ENCODE results near the gene ZBTB46. TPM values are rescaled to one million over a fixed set of nuclear protein-coding genes. Genes with fewer than 3 reads are reported as not detected.

ZBTB46 gene
- total and polyA plus RNA-seq, 10 of the 15 experiments (the other 5 are each of a cell fraction or from before 2014, with no cell fraction given), result 0.15 to 0.92 (median 0.34) TPM

- in situ Hi-C loops (cut with MboI), result no loop called here
- POLR2A ChIA-PET, result interaction anchor here (0.5 kb wide), 1 partner anchor 21 kb away, joined by 3 read pairs; no protein-coding TSS in a partner anchor
- Histone ChIP-seq H3K36me3 (ENCODE audit: control insufficient read depth in 2 of 2, insufficient read depth in 2 of 2, low read length in 1 of 2) (no peaks in the 10 kb centered on the region), H3K9me3 (replicated peaks; ENCODE audit: control insufficient read depth, insufficient read depth, low read length) (peaks cover 7% of the 10 kb centered on the region; the same call in 1 of the 3 replicates), H3K4me2 (ENCODE audit: control insufficient read depth, insufficient read depth) (no peak overlapping the region), H3K27me3 (replicated peaks in 1 of 2; ENCODE audit: control insufficient read depth in 2 of 2, insufficient read depth in 2 of 2, low read length in 1 of 2) (no peaks in the 10 kb centered on the region), H3K4me1 (ENCODE audit: control insufficient read depth, insufficient read depth, low read length) (peaks cover 8% of the 10 kb centered on the region), H3K4me3 (no peak overlapping the region), H3K79me2 (ENCODE audit: control insufficient read depth, insufficient read depth, low read length) (no peaks in the 10 kb centered on the region), H3K9ac (ENCODE audit: control insufficient read depth, insufficient read depth, low read length) (no peak overlapping the region), H3K27ac (ENCODE audit: control insufficient read depth, insufficient read depth) (no peak overlapping the region), H2AFZ (ENCODE audit: control insufficient read depth, low read depth, low read length) (no peak overlapping the region), H4K20me1 (ENCODE audit: control insufficient read depth, insufficient read depth) (no peaks in the 10 kb centered on the region)
- FAIRE-seq (no peak), DNase-seq (ENCODE audit: low read depth, low spot score) (no peak), ATAC-seq (no peak)
- BruUV-seq (replicated peaks), result no TSS peak
- TF ChIP-seq SIX5 (IDR thresholded peaks at IDR 0.05; ENCODE audit: low read depth, low read length, severe bottlenecking), result no peak
- TF ChIP-seq, protein P1, sequence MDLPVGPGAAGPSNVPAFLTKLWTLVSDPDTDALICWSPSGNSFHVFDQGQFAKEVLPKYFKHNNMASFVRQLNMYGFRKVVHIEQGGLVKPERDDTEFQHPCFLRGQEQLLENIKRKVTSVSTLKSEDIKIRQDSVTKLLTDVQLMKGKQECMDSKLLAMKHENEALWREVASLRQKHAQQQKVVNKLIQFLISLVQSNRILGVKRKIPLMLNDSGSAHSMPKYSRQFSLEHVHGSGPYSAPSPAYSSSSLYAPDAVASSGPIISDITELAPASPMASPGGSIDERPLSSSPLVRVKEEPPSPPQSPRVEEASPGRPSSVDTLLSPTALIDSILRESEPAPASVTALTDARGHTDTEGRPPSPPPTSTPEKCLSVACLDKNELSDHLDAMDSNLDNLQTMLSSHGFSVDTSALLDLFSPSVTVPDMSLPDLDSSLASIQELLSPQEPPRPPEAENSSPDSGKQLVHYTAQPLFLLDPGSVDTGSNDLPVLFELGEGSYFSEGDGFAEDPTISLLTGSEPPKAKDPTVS (IDR thresholded peaks at IDR 0.05; ENCODE audit: low read depth, low read length), result no peak
- no peak for TF ChIP-seq BHLHE40 (IDR thresholded peaks at IDR 0.05; ENCODE audit: borderline replicate concordance in 1 of 2, low read depth in 2 of 2, low read length in 1 of 2)
- TF ChIP-seq SUZ12 (IDR thresholded peaks at IDR 0.05; ENCODE audit: unreplicated experiment), result no peak
- no peak for TF ChIP-seq TCF7 (IDR thresholded peaks at IDR 0.05; ENCODE audit: borderline replicate concordance)
- no peak for TF ChIP-seq ZNF217 (IDR thresholded peaks at IDR 0.05)
- no peak for TF ChIP-seq SMAD1 (IDR thresholded peaks at IDR 0.05; ENCODE audit: low read depth, partially characterized antibody)
- no peak for TF ChIP-seq NRF1 (conservative IDR thresholded peaks at IDR 0.05; ENCODE audit: low read depth, low read length)
- TF ChIP-seq TCF3 (IDR thresholded peaks at IDR 0.05; ENCODE audit: borderline replicate concordance, insufficient read depth, low read depth, low read length), result no peak
- TF ChIP-seq GABPA (IDR thresholded peaks at IDR 0.05; ENCODE audit: low read depth), result no peak
- TF ChIP-seq SIN3A (IDR thresholded peaks at IDR 0.05; ENCODE audit: low read depth, low read length), result no peak
- TF ChIP-seq JUNB (IDR thresholded peaks at IDR 0.05), result no peak
- no peak for TF ChIP-seq EZH2 (IDR thresholded peaks at IDR 0.05; ENCODE audit: borderline replicate concordance, control insufficient read depth, low read depth, low read length)
- 60% methylated on average over 9 of the region's 9 CpGs for WGBS (ENCODE audit: insufficient coverage, insufficient replicate concordance, low lambda C conversion rate, missing lambda C conversion rate)
- SMC1A ChIA-PET (ENCODE audit: uncharacterized antibody, unreplicated experiment), result no interaction called here
- intact Hi-C loops (cut with micrococcal nuclease; ENCODE audit: unreplicated experiment), result no loop called here
- CTCF ChIA-PET, result no interaction called here
- RAD21 ChIA-PET (ENCODE audit: unreplicated experiment), result no interaction called here
Measured at GRCh38 chr20:63778857-63779256, 52.2 kb downstream of the ZBTB46 start.

Data from GM12878 (cell line).